ENCODE results near the gene RGMB. TPM values are rescaled to one million over a fixed set of nuclear protein-coding genes. Genes with fewer than 3 reads are reported as not detected.
A peak's percentile ranks its signal among the peaks of the same experiment; 100 is the strongest.

The RGMB gene
- total RNA-seq, 6 experiments from 2014 or later = 219 to 288 (median 235) TPM

DNA sequence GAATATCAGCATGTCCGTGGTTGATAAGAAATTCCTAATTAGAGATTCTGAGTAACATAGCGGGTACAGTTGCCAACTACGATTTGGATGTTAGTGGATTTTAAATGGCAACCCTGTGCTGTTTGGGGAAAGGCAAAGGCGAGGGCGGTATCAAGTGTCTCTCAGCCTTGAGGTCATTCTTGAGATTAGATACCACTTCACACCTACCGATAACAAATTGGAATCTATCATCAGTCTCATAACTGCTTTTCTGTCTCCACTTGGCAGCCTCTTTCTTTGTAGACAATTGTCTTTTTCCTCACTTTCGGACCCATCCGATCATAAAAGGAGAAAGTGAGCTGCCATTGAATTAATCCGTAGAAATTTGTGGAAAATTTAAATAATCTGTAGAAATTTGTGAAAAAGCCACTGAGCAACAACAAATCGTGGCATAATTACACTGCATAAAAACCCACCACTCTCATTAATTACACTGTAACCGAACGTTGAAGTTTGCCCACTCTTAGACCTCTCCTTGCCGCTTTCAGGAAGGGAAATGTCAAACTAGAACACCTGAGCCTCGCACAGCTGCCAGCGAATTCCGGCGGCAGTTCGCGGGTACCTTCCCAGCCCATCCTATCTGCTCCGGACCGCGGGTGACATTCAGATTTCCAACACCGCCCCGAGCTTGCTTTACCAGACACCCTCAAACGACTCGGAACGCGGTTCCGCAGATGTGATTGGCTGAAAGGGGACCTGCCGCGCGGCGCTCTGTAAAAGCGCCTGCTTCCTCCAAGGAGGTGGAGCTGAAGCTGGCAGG is 849 bp upstream of the RGMB start:
- TF ChIP-seq CTCF (IDR thresholded peaks at IDR 0.05) = no peak
- H3K36me3 Mint-ChIP-seq (ENCODE audit: low read depth) = peaks cover 70% of the 10 kb centered on the region
- H3K4me1 Mint-ChIP-seq (ENCODE audit: low read depth) = peaks cover 31% of the 10 kb centered on the region
- peak overlapping the region; percentile 100 for H3K4me3 Mint-ChIP-seq
- no peak for DNase-seq
- peaks cover 41% of the 10 kb centered on the region for H3K27me3 Mint-ChIP-seq (ENCODE audit: insufficient read depth)
- H3K27ac Mint-ChIP-seq = peak overlapping the region; percentile 99
- peaks cover 33% of the 10 kb centered on the region for H3K9me3 Mint-ChIP-seq

GRCh38 chr5:98773214-98773463 is 324 bp upstream of the RGMB start:
- H3K36me3 Mint-ChIP-seq (ENCODE audit: low read depth) = peaks cover 75% of the 10 kb centered on the region
- H3K27ac Mint-ChIP-seq = peak overlapping the region; percentile 99
- peaks cover 31% of the 10 kb centered on the region for H3K4me1 Mint-ChIP-seq (ENCODE audit: low read depth)

GRCh38 chr5:98774192-98775033 is 950 bp downstream of the RGMB start:
- Mint-ChIP-seq H3K9me3 (peaks cover 33% of the 10 kb centered on the region), H3K4me3 (peak overlapping the region; percentile 100), H3K27ac (peak overlapping the region; percentile 99), H3K27me3 (ENCODE audit: insufficient read depth) (peaks cover 42% of the 10 kb centered on the region), H3K36me3 (ENCODE audit: low read depth) (peaks cover 88% of the 10 kb centered on the region), H3K4me1 (ENCODE audit: low read depth) (peaks cover 38% of the 10 kb centered on the region)
- TF ChIP-seq CTCF (IDR thresholded peaks at IDR 0.05) = no peak
- no peak for DNase-seq

More at GRCh38 chr5:98773214-98773463, 324 bp upstream of the RGMB start:
- TF ChIP-seq CTCF (IDR thresholded peaks at IDR 0.05) = no peak
- H3K9me3 Mint-ChIP-seq = peaks cover 33% of the 10 kb centered on the region
- DNase-seq = no peak
- peak overlapping the region; percentile 100 for H3K4me3 Mint-ChIP-seq
- H3K27me3 Mint-ChIP-seq (ENCODE audit: insufficient read depth) = peaks cover 41% of the 10 kb centered on the region

GRCh38 chr5:98775246-98776065 is 2.0 kb downstream of the RGMB start:
- H3K27ac Mint-ChIP-seq = peak overlapping the region; percentile 99
- DNase-seq = no peak
- H3K36me3 Mint-ChIP-seq (ENCODE audit: low read depth) = peaks cover 89% of the 10 kb centered on the region
- TF ChIP-seq CTCF (IDR thresholded peaks at IDR 0.05) = no peak
- H3K27me3 Mint-ChIP-seq (ENCODE audit: insufficient read depth) = peaks cover 44% of the 10 kb centered on the region
- peaks cover 33% of the 10 kb centered on the region for H3K9me3 Mint-ChIP-seq
- H3K4me1 Mint-ChIP-seq (ENCODE audit: low read depth) = peaks cover 48% of the 10 kb centered on the region
- H3K4me3 Mint-ChIP-seq = peak overlapping the region; percentile 100

DNA sequence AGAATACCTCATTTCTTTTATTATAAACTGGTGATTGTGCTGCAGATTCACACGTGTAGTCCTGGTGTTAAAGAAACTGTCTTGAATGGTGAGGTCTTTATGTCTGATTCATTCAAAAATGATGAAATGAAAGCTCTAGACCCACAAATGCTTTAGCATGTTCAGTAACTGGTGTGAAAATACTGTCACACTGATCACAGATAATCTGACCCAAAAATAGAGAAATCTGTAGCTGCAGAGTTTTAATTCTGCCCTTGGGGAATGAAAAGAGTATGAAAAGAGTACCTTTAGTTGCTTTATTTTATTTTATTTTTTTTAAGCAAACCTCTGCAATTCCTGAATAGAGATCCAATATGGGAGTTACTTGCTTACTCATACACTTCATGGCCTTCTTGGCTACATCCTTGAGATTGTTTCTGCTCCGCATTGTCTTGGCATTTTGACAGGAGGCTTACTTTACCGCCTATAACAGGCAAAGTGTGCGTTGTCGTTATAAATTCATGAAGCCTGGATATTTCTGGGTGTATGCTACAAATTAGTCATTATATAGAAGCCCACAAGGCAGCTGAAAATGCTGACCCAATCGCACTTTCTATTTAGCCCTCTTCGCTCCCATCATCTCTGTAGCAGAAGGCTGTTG is 2.7 kb downstream of the RGMB start:
- H3K4me3 Mint-ChIP-seq = peak overlapping the region; percentile 100
- DNase-seq = peak; percentile 84
- peaks cover 41% of the 10 kb centered on the region for H3K27me3 Mint-ChIP-seq (ENCODE audit: insufficient read depth)

More for the DNA sequence above, 2.7 kb downstream of the RGMB start:
- peak overlapping the region; percentile 99 for H3K27ac Mint-ChIP-seq
- peaks cover 55% of the 10 kb centered on the region for H3K4me1 Mint-ChIP-seq (ENCODE audit: low read depth)
- no peak for TF ChIP-seq CTCF (IDR thresholded peaks at IDR 0.05)
- H3K9me3 Mint-ChIP-seq = peaks cover 30% of the 10 kb centered on the region
- H3K36me3 Mint-ChIP-seq (ENCODE audit: low read depth) = peaks cover 88% of the 10 kb centered on the region
